NCI-H82 (cell line): ENCODE measurements around the gene ATOSA.

Source experiments
- DNase-seq: peaks from one replicate; lab custom pipeline; 2025; lab: John Stamatoyannopoulos, UW

ATOSA gene

GRCh38 chr15:52652286-52652685, 26.9 kb downstream of the ATOSA start:
- DNase-seq: no peak

- peak; percentile 83 for DNase-seq
Observed at GRCh38 chr15:52651868-52652267, 27.3 kb downstream of the ATOSA start.

- no peak for DNase-seq
Observed at GRCh38 chr15:52651114-52651513, 28.1 kb downstream of the ATOSA start.

- no peak for DNase-seq
Observed at GRCh38 chr15:52649686-52650085, 29.5 kb downstream of the ATOSA start.

- no peak for DNase-seq
Observed at GRCh38 chr15:52645916-52646315, 33.3 kb downstream of the ATOSA start.

GRCh38 chr15:52642386-52643361, 36.5 kb downstream of the ATOSA start:
- DNase-seq: no peak

GRCh38 chr15:52636459-52636858, 42.7 kb downstream of the ATOSA start:
- no peak for DNase-seq

- DNase-seq: no peak
Observed at GRCh38 chr15:52635908-52636307, 43.3 kb downstream of the ATOSA start.
